Nephron (organoid): Measurements from ENCODE around the gene THAP4.

Experiments used
- H3K27ac Mint-ChIP-seq, 3 experiments: 2 replicates each; pipeline ENCODE4 v1.8.0; 2020; ENCODE audit warnings: mixed read lengths in 3 of 3, mild to moderate bottlenecking in 2 of 3, moderate library complexity in 1 of 3
- H3K27me3 Mint-ChIP-seq: 2 replicates; pipeline ENCODE4 v1.8.0; 2021; ENCODE audit warnings: low read depth, mild to moderate bottlenecking, moderate library complexity, mixed read lengths
- H3K36me3 Mint-ChIP-seq: 2 replicates; pipeline ENCODE4 v1.8.0; 2020; ENCODE audit warnings: low read depth, mixed read lengths
- H3K4me1 Mint-ChIP-seq: 2 replicates; pipeline ENCODE4 v1.8.0; 2020; ENCODE audit warnings: mixed read lengths
- H3K4me3 Mint-ChIP-seq, 3 experiments: 2 replicates each; pipeline ENCODE4 v1.8.0; 2020; ENCODE audit warnings: mild to moderate bottlenecking in 3 of 3, mixed read lengths in 3 of 3, moderate library complexity in 2 of 3
- H3K9me3 Mint-ChIP-seq: 2 replicates; pipeline ENCODE4 v1.8.0; 2020; ENCODE audit warnings: mixed read lengths
- CTCF ChIP-seq, 3 experiments: fragments of 200-600 bp; sonication (generic); IDR thresholded peaks; one replicate each; pipeline ENCODE4 v1.5.0; 2021; ENCODE audit warnings: antibody characterized with exemption in 3 of 3; ENCODE audit not compliant: unreplicated experiment in 3 of 3

The THAP4 gene

GRCh38 chr2:241553512-241553830 is 83.5 kb downstream of the THAP4 start:
- H3K36me3 Mint-ChIP-seq: no peaks in the 10 kb centered on the region
- H3K9me3 Mint-ChIP-seq: peaks cover 20% of the 10 kb centered on the region
- TF ChIP-seq CTCF (IDR thresholded peaks at IDR 0.05; ENCODE audit: unreplicated experiment in 3 of 3): no peak
- no peak overlapping the region for H3K27ac Mint-ChIP-seq
- H3K4me3 Mint-ChIP-seq: no peak overlapping the region
- peaks cover 34% of the 10 kb centered on the region for H3K27me3 Mint-ChIP-seq
- peaks cover 7% of the 10 kb centered on the region for H3K4me1 Mint-ChIP-seq

GRCh38 chr2:241551998-241552737 is 84.8 kb downstream of the THAP4 start:
- no peak for TF ChIP-seq CTCF (IDR thresholded peaks at IDR 0.05; ENCODE audit: unreplicated experiment in 3 of 3)
- no peak overlapping the region for H3K4me3 Mint-ChIP-seq
- H3K36me3 Mint-ChIP-seq: no peaks in the 10 kb centered on the region
- H3K9me3 Mint-ChIP-seq: peaks cover 13% of the 10 kb centered on the region
- no peak overlapping the region for H3K27ac Mint-ChIP-seq
- peaks cover 31% of the 10 kb centered on the region for H3K27me3 Mint-ChIP-seq
- H3K4me1 Mint-ChIP-seq: no peaks in the 10 kb centered on the region

GRCh38 chr2:241551599-241551997 is 85.4 kb downstream of the THAP4 start:
- Mint-ChIP-seq H3K36me3 (no peaks in the 10 kb centered on the region), H3K27me3 (peaks cover 28% of the 10 kb centered on the region), H3K4me3 (no peak overlapping the region), H3K4me1 (no peaks in the 10 kb centered on the region), H3K27ac (no peak overlapping the region), H3K9me3 (peaks cover 7% of the 10 kb centered on the region)
- TF ChIP-seq CTCF (IDR thresholded peaks at IDR 0.05; ENCODE audit: unreplicated experiment in 3 of 3): no peak

- Mint-ChIP-seq H3K36me3 (no peaks in the 10 kb centered on the region), H3K9me3 (peaks cover 4% of the 10 kb centered on the region), H3K27ac (no peak overlapping the region), H3K4me3 (no peak overlapping the region), H3K4me1 (no peaks in the 10 kb centered on the region), H3K27me3 (peaks cover 28% of the 10 kb centered on the region)
- no peak for TF ChIP-seq CTCF (IDR thresholded peaks at IDR 0.05; ENCODE audit: unreplicated experiment in 3 of 3)
These were observed 86.1 kb downstream of the THAP4 start for GRCh38 chr2:241550616-241551580.

GRCh38 chr2:241548451-241548835 is 88.5 kb downstream of the THAP4 start:
- H3K9me3 Mint-ChIP-seq: no peaks in the 10 kb centered on the region
- no peak overlapping the region for H3K27ac Mint-ChIP-seq
- peaks cover 12% of the 10 kb centered on the region for H3K27me3 Mint-ChIP-seq
- TF ChIP-seq CTCF (IDR thresholded peaks at IDR 0.05; ENCODE audit: unreplicated experiment in 3 of 3): no peak
- no peak overlapping the region for H3K4me3 Mint-ChIP-seq
- no peaks in the 10 kb centered on the region for H3K36me3 Mint-ChIP-seq
- H3K4me1 Mint-ChIP-seq: no peaks in the 10 kb centered on the region
